Gastrocnemius medialis (tissue), 4 donors: Measurements from ENCODE around the gene EFEMP1. TPM values are rescaled to one million over a fixed set of nuclear protein-coding genes. Genes with fewer than 3 reads are reported as not detected.

Experiments used
- ATAC-seq, 2 donors: fragments of 150-250 bp; one replicate each; pipeline ENCODE4 v1.9.1; 2016
- DNase-seq, 2 donors: peaks; one replicate each; pipeline ENCODE4 v3.0.0-alpha.2; 2019
- H3K27ac ChIP-seq, 4 donors: fragments of 200-600 bp; sonication (generic); 1 replicate in 1 of 4; 2 replicates in 3 of 4; pipeline ENCODE4 v1.5.1; 2016 to 2018; ENCODE audit warnings: mild to moderate bottlenecking in 2 of 4, moderate library complexity in 1 of 4
- H3K27me3 ChIP-seq, 3 donors: fragments of 200-600 bp; sonication (generic) in 2 of 3; 1 replicate in 1 of 3; 2 replicates in 2 of 3; pipeline versions ENCODE4 v1.5.1 to v1.6.0; 2016 to 2019; ENCODE audit warnings: mild to moderate bottlenecking in 1 of 3, moderate library complexity in 1 of 3
- H3K36me3 ChIP-seq, 2 donors: fragments of 200-600 bp; sonication (generic) in 1 of 2; one replicate each; pipeline ENCODE4 v1.5.1; 2017 to 2018
- H3K4me1 ChIP-seq, 2 donors: fragments of 200-600 bp; sonication (generic) in 1 of 2; one replicate each; pipeline ENCODE4 v1.5.1; 2016 to 2017; ENCODE audit warnings: mild to moderate bottlenecking in 2 of 2
- H3K4me3 ChIP-seq, 4 donors: fragments of 200-600 bp; sonication (generic) in 3 of 4; 1 replicate in 1 of 4; 2 replicates in 3 of 4; pipeline ENCODE4 v1.5.1; 2016 to 2019; ENCODE audit warnings: mild to moderate bottlenecking in 2 of 4
- H3K9me3 ChIP-seq, 3 donors: fragments of 200-600 bp; sonication (generic) in 2 of 3; 1 replicate in 1 of 3; 2 replicates in 2 of 3; pipeline ENCODE4 v1.5.1; 2016 to 2019
- CTCF ChIP-seq, 5 experiments: fragments of 450-650 bp in 3 of 5; fragments of 200-600 bp in 2 of 5; sonication (generic) in 2 of 5; IDR thresholded peaks in 4 of 5; conservative IDR thresholded peaks in 1 of 5; 1 replicate in 4 of 5; 2 replicates in 1 of 5; pipeline ENCODE4 v1.5.1; 2016 to 2019; ENCODE audit warnings: antibody characterized with exemption in 5 of 5, mild to moderate bottlenecking in 3 of 5, moderate library complexity in 3 of 5
- POLR2A ChIP-seq, 2 donors: fragments of 450-650 bp; IDR thresholded peaks; one replicate each; pipeline ENCODE4 v1.6.1; 2017; ENCODE audit warnings: antibody characterized with exemption in 2 of 2, mild to moderate bottlenecking in 2 of 2, moderate library complexity in 2 of 2
- in situ Hi-C, 4 donors: fragments of 200-750 bp; cut with MboI; loops; one replicate each; pipeline versions ENCODE4 v1.15.0 to v1.8.0; 2017; ENCODE audit warnings: low sequenced_read_pairs in 4 of 4
- intact Hi-C: fragments of 100-400 bp; cut with DNase I; formaldehyde crosslinking; loops from one replicate; pipeline ENCODE4 v1.15.1; 2023; ENCODE audit warnings: low total_unique reads
- total RNA-seq, 4 donors: library from RNA; depleted of rRNA; stranded (reverse); fragments of >200 nt; gene quantifications; one replicate each; pipeline versions ENCODE4 v1.1.0 to v1.2.3, GENCODE V29; 2016

The EFEMP1 gene
- total RNA-seq, 4 donors from 2014 or later = 1.5 to 30.1 (median 20.8) TPM

- H3K4me3 ChIP-seq = no peak overlapping the region
- ATAC-seq = peak in 1 of 2 donors; percentile 35
- H3K36me3 ChIP-seq = no peaks in the 10 kb centered on the region
- no peaks in the 10 kb centered on the region for H3K27me3 ChIP-seq
- H3K4me1 ChIP-seq = no peaks in the 10 kb centered on the region
- peak overlapping the region in 1 of 4 donors; percentile 44 for H3K27ac ChIP-seq
- no peaks in the 10 kb centered on the region for H3K9me3 ChIP-seq
- in situ Hi-C loops = loop anchor here in 3 of 4 donors (25.0 kb wide), 1 partner anchor 204 kb away; no protein-coding TSS in a partner anchor
- no peak for DNase-seq
- intact Hi-C loops = no loop called here
- TF ChIP-seq CTCF (IDR thresholded peaks at IDR 0.05 in 4 of 5, conservative IDR thresholded peaks at IDR 0.05 in 1 of 5) (no peak), POLR2A (IDR thresholded peaks at IDR 0.05) (no peak)
These were observed 42.4 kb upstream of the EFEMP1 start for GRCh38 chr2:55965966-55966365.

GRCh38 chr2:55965276-55965675 is 41.7 kb upstream of the EFEMP1 start:
- Histone ChIP-seq H3K4me1 (no peaks in the 10 kb centered on the region), H3K9me3 (no peaks in the 10 kb centered on the region), H3K27ac (no peak overlapping the region), H3K36me3 (no peaks in the 10 kb centered on the region), H3K4me3 (no peak overlapping the region), H3K27me3 (no peaks in the 10 kb centered on the region)
- intact Hi-C loops (no loop called here), in situ Hi-C loops (loop anchor here in 3 of 4 donors (25.0 kb wide), 1 partner anchor 203 kb away; no protein-coding TSS in a partner anchor)
- TF ChIP-seq CTCF (IDR thresholded peaks at IDR 0.05 in 4 of 5, conservative IDR thresholded peaks at IDR 0.05 in 1 of 5) (no peak), POLR2A (IDR thresholded peaks at IDR 0.05) (no peak)
- DNase-seq (no peak), ATAC-seq (no peak)

- Histone ChIP-seq H3K36me3 (no peaks in the 10 kb centered on the region), H3K27me3 (no peaks in the 10 kb centered on the region), H3K9me3 (no peaks in the 10 kb centered on the region), H3K27ac (no peak overlapping the region), H3K4me3 (no peak overlapping the region), H3K4me1 (no peaks in the 10 kb centered on the region)
- TF ChIP-seq POLR2A (IDR thresholded peaks at IDR 0.05) (no peak), CTCF (IDR thresholded peaks at IDR 0.05 in 4 of 5, conservative IDR thresholded peaks at IDR 0.05 in 1 of 5) (no peak)
- DNase-seq = no peak
- in situ Hi-C loops = loop anchor here in 3 of 4 donors (25.0 kb wide), 1 partner anchor 201 kb away; no protein-coding TSS in a partner anchor
- ATAC-seq = no peak
- intact Hi-C loops = loop anchor here (5.0 kb wide), 1 partner anchor 186 kb away; no protein-coding TSS in a partner anchor
These were observed 39.3 kb upstream of the EFEMP1 start for GRCh38 chr2:55962915-55963314.

- H3K9me3 ChIP-seq = no peaks in the 10 kb centered on the region
- intact Hi-C loops = loop anchor here (2.0 to 5.0 kb wide), 2 partner anchors 184 to 243 kb away; no protein-coding TSS in a partner anchor
- no peak overlapping the region for H3K4me3 ChIP-seq
- no peak for ATAC-seq
- H3K36me3 ChIP-seq = no peaks in the 10 kb centered on the region
- no peaks in the 10 kb centered on the region for H3K27me3 ChIP-seq
- DNase-seq = no peak
- H3K27ac ChIP-seq = no peak overlapping the region
- no peaks in the 10 kb centered on the region for H3K4me1 ChIP-seq
- in situ Hi-C loops = loop anchor here in 3 of 4 donors (25.0 kb wide), 1 partner anchor 199 kb away; no protein-coding TSS in a partner anchor
- TF ChIP-seq POLR2A (IDR thresholded peaks at IDR 0.05) (no peak), CTCF (IDR thresholded peaks at IDR 0.05 in 4 of 5, conservative IDR thresholded peaks at IDR 0.05 in 1 of 5) (peak in 3 of 5 experiments; percentile 17 to 51 (median 33))
These were observed 37.8 kb upstream of the EFEMP1 start for GRCh38 chr2:55961318-55961911.
